DND-41 (cell line): ENCODE results near the gene FADS2.

Experiments used
- ATAC-seq: fragments of 200-7000 bp; cut with Tn5 transposase; 3 replicates; pipeline ENCODE4 v1.9.1; 2021; ENCODE audit warnings: low read depth; ENCODE audit not compliant: insufficient read depth
- DNase-seq: peaks from one replicate; pipeline ENCODE4 v3.0.0-alpha.2; 2020
- H2AFZ ChIP-seq: 2 replicates; pipeline ENCODE4 v1.6.0; 2012; ENCODE audit warnings: low read depth, low read length
- H3K27ac ChIP-seq: 2 replicates; pipeline ENCODE4 v1.5.1; 2012; ENCODE audit warnings: low read length, inconsistent platforms
- H3K27me3 ChIP-seq: fragments of 200-600 bp; sonication (generic); 2 replicates; pipeline ENCODE4 v1.6.0; 2012; ENCODE audit warnings: low read length, mild to moderate bottlenecking, inconsistent platforms; ENCODE audit not compliant: insufficient read depth, poor library complexity
- H3K36me3 ChIP-seq: 2 replicates; pipeline ENCODE4 v1.5.1; 2012; ENCODE audit warnings: low read length, inconsistent platforms; ENCODE audit not compliant: insufficient read depth
- H3K4me1 ChIP-seq: 2 replicates; pipeline ENCODE4 v1.5.1; 2012; ENCODE audit warnings: mild to moderate bottlenecking, low read length; ENCODE audit not compliant: insufficient read depth
- H3K4me2 ChIP-seq: 2 replicates; pipeline ENCODE4 v1.6.0; 2012; ENCODE audit warnings: mild to moderate bottlenecking, moderate library complexity, low read length, inconsistent platforms; ENCODE audit not compliant: insufficient read depth
- H3K4me3 ChIP-seq, 2 experiments: fragments of 200-600 bp in 1 of 2; shearing (Covaris generic) in 1 of 2; 2 replicates each; pipeline ENCODE4 v1.5.1; 2012 to 2016; ENCODE audit warnings: inconsistent platforms in 2 of 2, low read length in 2 of 2, mild to moderate bottlenecking in 2 of 2, low read depth in 1 of 2, moderate library complexity in 1 of 2
- H3K79me2 ChIP-seq: 2 replicates; pipeline ENCODE4 v1.6.0; 2012; ENCODE audit warnings: low read length, inconsistent platforms; ENCODE audit not compliant: insufficient read depth
- H3K9ac ChIP-seq: 2 replicates; pipeline ENCODE4 v1.6.0; 2012; ENCODE audit warnings: low read depth, mild to moderate bottlenecking, inconsistent platforms, low read length, moderate library complexity
- H3K9me3 ChIP-seq: 2 replicates; pipeline ENCODE4 v1.5.1; 2012; ENCODE audit warnings: low read length, moderate library complexity, mild to moderate bottlenecking, inconsistent platforms; ENCODE audit not compliant: insufficient read depth, severe bottlenecking
- H4K20me1 ChIP-seq: 2 replicates; pipeline ENCODE4 v1.6.0; 2012; ENCODE audit warnings: low read length; ENCODE audit not compliant: insufficient read depth
- EZH2 ChIP-seq: IDR thresholded peaks from 3 replicates; pipeline ENCODE4 v1.6.1; 2012; ENCODE audit warnings: borderline replicate concordance, low read depth, mild to moderate bottlenecking, moderate library complexity, low read length, inconsistent platforms; ENCODE audit not compliant: severe bottlenecking
- TF ChIP-seq, protein P1 (sequence below): IDR thresholded peaks from 2 replicates; pipeline ENCODE4 v1.5.1; 2012; ENCODE audit warnings: borderline replicate concordance, low read length, moderate library complexity, mild to moderate bottlenecking; ENCODE audit not compliant: poor library complexity, severe bottlenecking; ENCODE audit errors: extremely low read depth

FADS2 gene

DNA sequence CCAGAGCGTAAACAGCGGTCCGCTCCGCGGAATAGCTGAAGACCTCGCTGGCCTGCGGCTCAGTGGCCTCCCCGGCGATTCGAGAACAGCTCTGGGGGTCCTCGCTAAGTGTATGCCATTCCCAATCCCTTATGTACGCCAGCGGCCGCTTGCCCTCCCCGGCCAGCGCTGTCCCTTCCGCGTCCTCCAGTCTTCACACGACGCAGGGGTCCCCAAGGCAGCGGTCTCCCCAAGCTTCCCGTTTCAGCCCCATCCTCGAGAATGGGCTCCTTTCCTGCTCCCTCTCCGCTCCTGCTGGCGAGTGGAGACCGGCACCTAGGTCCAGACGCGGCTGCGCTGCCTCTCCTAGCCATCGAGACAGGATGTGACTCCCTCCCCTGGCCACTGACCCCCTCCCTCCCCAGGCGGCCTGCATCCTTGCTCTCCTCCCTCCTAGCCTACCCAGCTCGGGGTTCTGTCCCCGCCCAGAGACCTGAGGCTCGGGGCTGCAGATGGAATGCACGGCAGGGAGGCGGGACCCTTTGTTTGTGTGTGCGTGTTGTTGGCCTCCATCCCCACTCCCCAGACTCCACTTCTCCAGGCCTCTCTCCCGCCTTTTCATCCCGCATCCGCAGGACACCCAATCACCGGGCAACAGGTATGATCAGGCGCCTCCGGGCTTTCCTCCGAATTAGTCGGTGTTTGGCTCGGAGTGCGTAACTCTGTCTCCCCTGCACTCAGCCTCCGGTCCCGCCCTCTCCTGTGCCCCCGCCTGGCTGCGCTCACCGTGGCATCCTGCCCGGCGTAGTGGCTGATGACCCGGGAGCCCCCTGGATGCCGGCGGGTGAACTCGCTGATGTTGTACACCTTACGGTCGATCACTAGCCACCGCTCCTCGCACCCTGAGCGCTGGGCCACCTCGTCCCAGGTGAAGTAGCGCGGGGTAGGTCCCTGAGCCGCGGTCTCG, 12.0 kb upstream of the FADS2 start:
- H3K4me1 ChIP-seq, result peaks cover 28% of the 10 kb centered on the region
- peak; percentile 76 for DNase-seq
- H2AFZ ChIP-seq, result peak overlapping the region; percentile 70

DNA sequence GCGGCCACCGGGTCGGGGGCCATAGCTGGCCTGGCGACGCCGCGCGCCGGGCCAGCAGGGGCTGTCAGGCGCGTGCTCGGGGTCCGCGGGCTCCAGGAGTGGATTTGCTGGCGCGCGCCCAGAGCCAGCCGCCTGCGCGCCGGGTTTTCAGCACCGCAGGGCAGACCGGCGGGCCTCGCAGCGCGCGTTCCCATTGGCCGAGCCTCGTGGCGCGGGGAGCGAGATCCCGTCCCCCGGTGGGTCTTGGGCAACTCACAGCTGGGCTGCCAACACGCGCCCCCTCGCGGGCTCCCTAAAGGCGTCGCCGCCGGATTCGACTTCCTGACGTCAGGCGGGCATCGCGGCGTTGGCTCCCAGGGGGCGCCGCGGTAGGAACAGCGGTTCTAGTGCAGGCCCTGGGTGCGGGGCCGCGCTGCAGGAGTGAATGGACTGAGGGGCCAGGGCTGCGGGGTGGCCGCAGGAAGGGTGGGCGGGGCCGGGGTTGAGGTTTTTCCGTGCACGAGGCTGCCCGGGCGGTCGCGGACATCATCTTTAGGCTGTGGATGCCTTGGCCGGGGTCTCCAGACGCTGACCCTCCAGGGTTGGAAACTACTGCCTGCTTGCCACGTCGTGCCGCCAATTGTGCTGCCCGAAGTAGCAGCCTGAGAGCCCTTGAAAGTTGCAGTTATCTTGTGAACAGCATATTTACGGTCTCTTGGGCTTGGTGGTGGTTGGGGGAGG, 11.2 kb upstream of the FADS2 start, which contains the start of gene FADS1:
TSS of gene FADS1 (minus strand) at position 268 of the 720 bp plus-strand sequence. CDS start at position 194, 74 bp downstream.
- H3K4me3 ChIP-seq, result peak within 1 kb of the TSS; percentile 52 to 74
- TF ChIP-seq EZH2, result no peak
- TF ChIP-seq, protein P1, sequence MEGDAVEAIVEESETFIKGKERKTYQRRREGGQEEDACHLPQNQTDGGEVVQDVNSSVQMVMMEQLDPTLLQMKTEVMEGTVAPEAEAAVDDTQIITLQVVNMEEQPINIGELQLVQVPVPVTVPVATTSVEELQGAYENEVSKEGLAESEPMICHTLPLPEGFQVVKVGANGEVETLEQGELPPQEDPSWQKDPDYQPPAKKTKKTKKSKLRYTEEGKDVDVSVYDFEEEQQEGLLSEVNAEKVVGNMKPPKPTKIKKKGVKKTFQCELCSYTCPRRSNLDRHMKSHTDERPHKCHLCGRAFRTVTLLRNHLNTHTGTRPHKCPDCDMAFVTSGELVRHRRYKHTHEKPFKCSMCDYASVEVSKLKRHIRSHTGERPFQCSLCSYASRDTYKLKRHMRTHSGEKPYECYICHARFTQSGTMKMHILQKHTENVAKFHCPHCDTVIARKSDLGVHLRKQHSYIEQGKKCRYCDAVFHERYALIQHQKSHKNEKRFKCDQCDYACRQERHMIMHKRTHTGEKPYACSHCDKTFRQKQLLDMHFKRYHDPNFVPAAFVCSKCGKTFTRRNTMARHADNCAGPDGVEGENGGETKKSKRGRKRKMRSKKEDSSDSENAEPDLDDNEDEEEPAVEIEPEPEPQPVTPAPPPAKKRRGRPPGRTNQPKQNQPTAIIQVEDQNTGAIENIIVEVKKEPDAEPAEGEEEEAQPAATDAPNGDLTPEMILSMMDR, result peak; percentile 75
- peaks cover 28% of the 10 kb centered on the region for H3K4me1 ChIP-seq
- peaks cover 51% of the 10 kb centered on the region for H3K79me2 ChIP-seq
- H4K20me1 ChIP-seq, result peaks cover 23% of the 10 kb centered on the region
- H3K27ac ChIP-seq, result peak within 1 kb of the TSS; percentile 86
- ATAC-seq, result peak; percentile 79
- peaks cover 39% of the 10 kb centered on the region for H3K36me3 ChIP-seq
- peak within 1 kb of the TSS; percentile 77 for H2AFZ ChIP-seq
- H3K9ac ChIP-seq, result peak within 1 kb of the TSS; percentile 96
- H3K27me3 ChIP-seq, result no peaks in the 10 kb centered on the region
- DNase-seq, result peak; percentile 97
- no peaks in the 10 kb centered on the region for H3K9me3 ChIP-seq
- peak within 1 kb of the TSS; percentile 83 for H3K4me2 ChIP-seq

More for the DNA sequence above, 12.0 kb upstream of the FADS2 start:
- peak overlapping the region; percentile 86 for H3K27ac ChIP-seq
- H3K36me3 ChIP-seq, result peaks cover 47% of the 10 kb centered on the region
- peaks cover 56% of the 10 kb centered on the region for H3K79me2 ChIP-seq
- H3K27me3 ChIP-seq, result no peaks in the 10 kb centered on the region
- TF ChIP-seq, protein P1, result peak; percentile 30
- no peak for TF ChIP-seq EZH2
- H3K9me3 ChIP-seq, result no peaks in the 10 kb centered on the region
- H4K20me1 ChIP-seq, result peaks cover 24% of the 10 kb centered on the region
- peak overlapping the region; percentile 96 for H3K9ac ChIP-seq
- H3K4me3 ChIP-seq, result peak overlapping the region; percentile 52 to 74
- H3K4me2 ChIP-seq, result peak overlapping the region; percentile 83
- ATAC-seq, result peak; percentile 56

DNA sequence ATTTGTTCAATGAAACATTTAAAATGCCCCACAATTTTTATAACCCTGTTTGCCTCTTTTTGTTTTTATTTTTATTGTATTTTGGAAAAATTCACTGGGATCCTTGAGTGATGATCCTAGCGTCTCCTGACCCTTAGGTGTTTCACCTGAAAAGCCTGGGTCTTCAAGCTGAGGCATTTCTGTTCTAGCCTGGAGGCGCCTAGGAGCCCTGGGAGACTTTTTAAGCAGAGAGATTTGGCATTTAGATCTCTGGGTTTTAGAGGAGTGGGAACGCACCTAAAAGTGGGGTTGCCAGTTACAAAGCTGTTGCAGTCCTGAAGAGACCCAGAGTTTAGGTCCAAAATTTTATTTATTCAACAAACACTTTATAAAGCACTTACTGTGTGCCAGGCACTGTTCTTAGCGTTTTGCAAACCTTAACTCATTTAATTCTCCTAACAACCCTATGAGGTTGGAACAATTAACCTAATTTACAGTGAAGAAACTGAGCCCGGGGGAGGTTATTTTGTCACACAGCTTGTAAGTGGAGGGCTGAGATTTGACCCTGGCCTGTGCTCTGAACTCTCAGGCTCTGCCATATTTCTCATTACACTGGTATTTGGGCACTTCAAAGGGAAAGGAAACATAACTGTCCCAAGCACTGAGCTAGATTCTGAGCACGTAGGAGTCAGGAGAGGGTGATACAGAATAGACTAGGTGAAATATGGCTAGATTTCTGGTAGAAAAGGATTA, 10.5 kb upstream of the FADS2 start:
- Histone ChIP-seq H3K4me3 (peak overlapping the region; percentile 37 to 74; a peak in 3 of 4 replicates), H3K27me3 (no peaks in the 10 kb centered on the region), H3K9ac (peak overlapping the region; percentile 96), H3K79me2 (peaks cover 44% of the 10 kb centered on the region), H3K27ac (peak overlapping the region; percentile 84), H3K4me1 (peaks cover 28% of the 10 kb centered on the region), H3K9me3 (no peaks in the 10 kb centered on the region), H4K20me1 (peaks cover 15% of the 10 kb centered on the region), H2AFZ (peak overlapping the region; percentile 77), H3K4me2 (peak overlapping the region; percentile 83), H3K36me3 (peaks cover 32% of the 10 kb centered on the region)
- TF ChIP-seq, protein P1, result no peak
- TF ChIP-seq EZH2, result no peak
- DNase-seq (no peak), ATAC-seq (no peak)
